ENCODE data around the gene RPGRIP1.
"Not testable (repeated sequence)": the region's sequence is repeated elsewhere in the genome, so short reads cannot be mapped to it uniquely, and the experiment has no call there.

DNA sequence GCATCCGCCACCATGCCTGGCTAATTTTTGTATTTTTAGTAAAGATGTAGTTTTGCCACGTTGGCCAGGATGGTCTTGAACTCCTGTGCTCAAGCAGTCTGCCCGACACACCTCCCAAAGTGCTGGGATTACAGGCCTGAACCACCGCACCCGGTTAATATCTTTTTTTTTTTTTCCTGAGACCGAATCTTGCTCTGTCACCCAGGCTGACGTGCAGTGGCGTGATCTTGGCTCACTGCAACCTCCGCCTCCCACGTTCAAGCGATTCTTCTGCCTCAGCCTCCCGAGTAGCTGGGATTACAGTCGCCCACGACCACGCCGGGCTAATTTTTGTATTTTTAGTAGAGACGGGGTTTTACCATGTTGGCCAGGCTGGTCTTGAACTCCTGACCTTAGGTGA, 7.2 kb upstream of the RPGRIP1 start:
- TF ChIP-seq SLC30A9 (CRISPR knock-in tag; IDR thresholded peaks at IDR 0.05); TAF1 (IDR thresholded peaks at IDR 0.05; ENCODE audit: control insufficient read depth, extremely low read depth, insufficient read depth, low read length, severe bottlenecking); POLR2A (conservative IDR thresholded peaks at IDR 0.05); ZNF696 (CRISPR knock-in tag; conservative IDR thresholded peaks at IDR 0.05); HNRNPUL1 (IDR thresholded peaks at IDR 0.05; ENCODE audit: low read length); HIVEP1 (CRISPR knock-in tag; IDR thresholded peaks at IDR 0.05); GATAD2A (IDR thresholded peaks at IDR 0.05); ESRRA (IDR thresholded peaks at IDR 0.05; ENCODE audit: borderline replicate concordance, low read depth); BCOR (IDR thresholded peaks at IDR 0.05); ZNF561 (CRISPR knock-in tag; conservative IDR thresholded peaks at IDR 0.05); ZNF507 (tag; conservative IDR thresholded peaks at IDR 0.05): not testable (repeated sequence)
- TF ChIP-seq, protein P1, sequence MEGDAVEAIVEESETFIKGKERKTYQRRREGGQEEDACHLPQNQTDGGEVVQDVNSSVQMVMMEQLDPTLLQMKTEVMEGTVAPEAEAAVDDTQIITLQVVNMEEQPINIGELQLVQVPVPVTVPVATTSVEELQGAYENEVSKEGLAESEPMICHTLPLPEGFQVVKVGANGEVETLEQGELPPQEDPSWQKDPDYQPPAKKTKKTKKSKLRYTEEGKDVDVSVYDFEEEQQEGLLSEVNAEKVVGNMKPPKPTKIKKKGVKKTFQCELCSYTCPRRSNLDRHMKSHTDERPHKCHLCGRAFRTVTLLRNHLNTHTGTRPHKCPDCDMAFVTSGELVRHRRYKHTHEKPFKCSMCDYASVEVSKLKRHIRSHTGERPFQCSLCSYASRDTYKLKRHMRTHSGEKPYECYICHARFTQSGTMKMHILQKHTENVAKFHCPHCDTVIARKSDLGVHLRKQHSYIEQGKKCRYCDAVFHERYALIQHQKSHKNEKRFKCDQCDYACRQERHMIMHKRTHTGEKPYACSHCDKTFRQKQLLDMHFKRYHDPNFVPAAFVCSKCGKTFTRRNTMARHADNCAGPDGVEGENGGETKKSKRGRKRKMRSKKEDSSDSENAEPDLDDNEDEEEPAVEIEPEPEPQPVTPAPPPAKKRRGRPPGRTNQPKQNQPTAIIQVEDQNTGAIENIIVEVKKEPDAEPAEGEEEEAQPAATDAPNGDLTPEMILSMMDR (IDR thresholded peaks at IDR 0.05 in 2 of 3, conservative IDR thresholded peaks at IDR 0.05 in 1 of 3; ENCODE audit: insufficient read depth in 2 of 3, low read depth in 1 of 3, low read length in 3 of 3) = not testable (repeated sequence)
